GM21360 (cell line): ENCODE data around the gene CAPN12.

ENCODE experiments used
- ATAC-seq: cut with Tn5 transposase; IDR thresholded peaks from one replicate; pipeline ENCODE4 v1.9.1; 2021; ENCODE audit warnings: mild to moderate bottlenecking, moderate library complexity; ENCODE audit not compliant: unreplicated experiment

The CAPN12 gene

GRCh38 chr19:38726284-38726673 lies 18.0 kb downstream of the CAPN12 start:
- ATAC-seq = no peak

DNA sequence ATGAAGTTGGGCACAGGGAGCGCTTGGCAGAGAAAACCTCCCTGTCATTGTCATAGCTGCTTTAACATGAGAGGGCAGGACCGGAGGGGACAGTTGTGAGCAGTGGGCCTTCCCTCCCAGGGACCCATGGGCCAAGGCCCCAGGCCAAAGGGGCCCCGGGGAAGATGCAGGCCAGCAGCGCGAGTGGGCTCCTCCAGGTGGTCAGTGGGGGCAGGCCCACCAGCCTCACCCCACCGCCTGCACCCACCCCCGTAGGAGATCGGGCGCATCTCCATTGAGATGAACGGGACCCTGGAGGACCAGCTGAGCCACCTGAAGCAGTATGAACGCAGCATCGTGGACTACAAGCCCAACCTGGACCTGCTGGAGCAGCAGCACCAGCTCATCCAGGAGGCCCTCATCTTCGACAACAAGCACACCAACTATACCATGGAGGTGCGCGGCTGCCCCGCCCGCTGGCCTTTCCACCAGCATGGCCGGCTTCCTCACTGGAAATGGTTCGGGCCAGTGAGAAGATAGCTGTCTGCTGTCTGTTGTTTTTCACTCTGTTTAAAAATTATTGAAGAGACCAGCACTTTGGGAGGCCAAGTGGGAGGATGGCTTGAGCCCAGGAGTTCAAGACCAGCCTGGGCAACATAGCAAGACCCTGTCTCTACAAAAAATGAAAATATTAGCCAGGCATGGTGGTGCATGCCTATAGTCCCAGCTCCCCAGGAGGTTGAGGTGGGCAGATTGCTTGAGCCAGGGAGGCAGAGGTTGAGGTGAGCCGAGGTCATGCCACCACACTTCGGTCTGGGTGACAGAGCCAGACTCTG lies 18.6 kb downstream of the CAPN12 start:
- no peak for ATAC-seq

DNA sequence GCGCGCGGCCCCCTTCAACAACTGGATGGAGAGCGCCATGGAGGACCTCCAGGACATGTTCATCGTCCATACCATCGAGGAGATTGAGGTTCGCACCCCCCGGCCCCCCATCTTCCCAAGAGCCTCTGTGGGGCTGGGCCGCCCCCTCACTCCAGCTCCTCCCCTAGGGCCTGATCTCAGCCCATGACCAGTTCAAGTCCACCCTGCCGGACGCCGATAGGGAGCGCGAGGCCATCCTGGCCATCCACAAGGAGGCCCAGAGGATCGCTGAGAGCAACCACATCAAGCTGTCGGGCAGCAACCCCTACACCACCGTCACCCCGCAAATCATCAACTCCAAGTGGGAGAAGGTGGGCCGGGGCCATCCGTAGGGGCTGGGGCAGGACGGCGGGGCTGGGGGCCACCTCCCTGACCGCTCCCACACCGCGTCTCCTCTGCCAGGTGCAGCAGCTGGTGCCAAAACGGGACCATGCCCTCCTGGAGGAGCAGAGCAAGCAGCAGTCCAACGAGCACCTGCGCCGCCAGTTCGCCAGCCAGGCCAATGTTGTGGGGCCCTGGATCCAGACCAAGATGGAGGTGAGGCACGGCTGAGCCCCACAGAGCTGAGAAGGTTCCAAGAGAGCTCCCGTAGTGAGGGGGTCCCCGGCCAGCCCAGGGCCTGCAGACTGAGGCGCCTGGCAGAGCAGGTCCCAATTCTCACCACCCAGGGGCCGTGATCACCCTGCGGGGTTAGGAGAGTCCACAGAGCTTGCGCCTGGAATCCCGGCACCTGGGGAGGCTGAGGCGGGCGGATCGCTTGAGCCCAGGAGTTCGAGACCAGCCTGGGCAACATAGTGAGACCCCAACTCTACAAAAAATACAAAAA lies 20.1 kb downstream of the CAPN12 start:
- ATAC-seq = no peak

DNA sequence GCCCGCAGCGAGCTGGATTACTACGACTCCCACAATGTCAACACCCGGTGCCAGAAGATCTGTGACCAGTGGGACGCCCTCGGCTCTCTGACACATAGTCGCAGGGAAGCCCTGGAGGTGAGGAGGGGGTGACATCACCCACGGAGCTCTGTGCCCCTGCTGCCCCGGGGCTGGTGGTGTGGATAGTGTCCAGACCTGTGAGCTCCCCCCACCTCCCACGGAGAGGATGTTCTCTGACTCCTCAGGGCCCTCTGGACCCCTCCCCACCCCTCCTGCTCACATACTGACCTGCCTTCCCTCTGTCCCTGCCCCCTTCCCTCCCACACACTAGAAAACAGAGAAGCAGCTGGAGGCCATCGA lies 20.7 kb downstream of the CAPN12 start:
- ATAC-seq = no peak

DNA sequence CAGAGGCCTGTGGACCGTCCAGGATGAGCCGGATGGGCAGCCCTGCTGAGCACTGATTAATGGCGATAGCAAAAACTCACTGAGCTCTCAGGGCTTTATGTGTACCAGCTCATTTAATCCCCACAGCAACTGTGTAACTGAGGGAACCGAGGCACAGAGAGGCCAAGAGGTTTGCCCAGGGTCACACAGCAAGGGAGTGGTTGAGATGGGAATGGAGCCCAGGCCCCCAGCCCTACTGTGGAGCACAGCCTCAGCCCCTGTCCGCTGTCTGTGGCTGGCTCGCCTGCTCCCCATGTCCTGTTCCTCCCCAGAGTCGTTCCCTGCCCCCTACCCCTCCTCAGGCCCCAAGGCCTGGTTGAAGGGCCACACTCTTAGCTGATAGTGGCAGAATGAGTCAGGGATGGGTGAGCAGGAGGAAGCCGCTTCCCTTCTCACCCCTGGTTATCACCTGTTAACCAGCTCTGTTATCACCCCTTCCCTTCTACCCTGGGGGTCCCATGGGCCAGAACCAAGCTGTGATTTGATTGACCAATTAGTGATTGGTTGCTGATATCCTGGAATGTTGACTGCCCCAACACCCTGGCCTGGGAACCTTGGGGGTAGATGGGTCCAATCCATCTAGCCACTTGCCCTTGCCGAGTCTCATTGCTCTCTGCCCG lies 21.2 kb downstream of the CAPN12 start:
- no peak for ATAC-seq

- no peak for ATAC-seq
Measured at GRCh38 chr19:38721979-38722773, 22.1 kb downstream of the CAPN12 start.

- no peak for ATAC-seq
Measured at GRCh38 chr19:38721496-38721895, 22.8 kb downstream of the CAPN12 start.

DNA sequence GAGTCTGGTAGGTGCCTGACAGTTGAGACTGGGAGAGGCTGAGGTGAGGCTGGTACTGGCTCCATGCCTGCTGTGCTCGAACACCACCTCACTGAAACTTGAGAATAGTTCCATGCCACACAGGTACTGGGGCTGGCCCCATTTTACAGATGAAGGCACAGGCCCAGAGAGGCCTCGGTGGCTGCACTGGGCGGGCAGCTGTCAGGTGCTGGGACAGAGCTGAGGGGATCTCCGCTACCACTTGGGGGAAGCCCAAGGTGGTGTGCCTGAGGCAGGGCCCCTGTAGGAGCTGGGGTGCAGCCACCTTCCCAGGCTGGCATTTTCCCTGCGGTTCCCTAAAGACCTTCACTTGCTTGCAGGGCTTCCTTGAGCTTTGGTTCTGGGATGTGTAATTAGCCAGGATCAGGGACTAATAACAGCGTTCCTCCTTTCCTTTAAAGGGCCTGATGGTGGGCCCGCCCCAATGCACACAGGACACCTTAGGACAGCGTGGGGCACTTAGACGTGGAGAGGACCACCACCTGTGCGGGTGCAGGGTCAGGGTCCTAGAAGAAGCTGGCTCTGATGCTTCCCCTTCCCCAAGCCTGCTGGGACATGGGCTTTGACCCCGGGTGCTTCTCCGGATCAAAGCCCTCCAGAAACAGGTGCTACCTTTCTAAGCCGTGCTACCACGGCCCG lies 23.6 kb downstream of the CAPN12 start:
- no peak for ATAC-seq

DNA sequence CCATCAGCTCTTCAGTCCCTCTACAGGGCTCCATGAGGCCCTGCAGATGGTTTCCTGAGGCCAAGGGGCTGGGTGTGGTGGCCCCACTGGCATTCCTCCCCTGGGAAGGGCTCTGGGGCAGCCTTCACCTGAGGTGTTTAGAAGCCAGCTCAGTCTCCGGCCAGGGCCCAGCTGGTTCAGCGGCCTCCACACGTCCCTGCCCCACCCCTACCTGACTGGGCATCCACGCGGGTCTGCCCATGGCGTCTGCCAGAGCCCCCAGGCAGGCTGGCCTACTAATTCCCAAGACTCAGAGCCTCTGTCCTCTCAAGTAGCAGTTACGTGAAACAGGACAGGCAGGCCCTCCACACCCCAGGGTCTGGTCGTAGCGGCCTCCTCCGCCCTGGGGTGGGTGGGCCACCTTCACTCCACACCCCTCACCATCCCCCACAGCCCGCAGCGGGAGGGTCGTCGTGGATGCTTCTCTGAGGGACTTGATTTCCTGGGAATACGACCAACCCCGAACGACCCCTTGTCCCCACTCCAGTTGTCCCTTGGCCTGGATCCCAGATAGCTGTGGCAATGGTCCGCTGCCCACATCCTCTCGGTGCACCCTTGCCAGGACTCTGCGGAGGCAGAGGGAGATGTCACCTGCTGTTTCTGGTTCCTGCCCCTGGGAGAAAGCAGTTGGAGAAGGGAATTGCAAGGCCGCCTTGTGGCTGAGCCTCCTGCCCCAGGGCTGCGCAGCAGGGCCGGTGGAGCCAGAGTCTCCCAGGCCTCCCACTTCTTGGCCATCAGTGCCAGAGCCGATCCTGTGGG lies 24.3 kb downstream of the CAPN12 start:
- ATAC-seq = no peak

GRCh38 chr19:38718747-38719543 lies 25.3 kb downstream of the CAPN12 start:
- ATAC-seq = no peak

DNA sequence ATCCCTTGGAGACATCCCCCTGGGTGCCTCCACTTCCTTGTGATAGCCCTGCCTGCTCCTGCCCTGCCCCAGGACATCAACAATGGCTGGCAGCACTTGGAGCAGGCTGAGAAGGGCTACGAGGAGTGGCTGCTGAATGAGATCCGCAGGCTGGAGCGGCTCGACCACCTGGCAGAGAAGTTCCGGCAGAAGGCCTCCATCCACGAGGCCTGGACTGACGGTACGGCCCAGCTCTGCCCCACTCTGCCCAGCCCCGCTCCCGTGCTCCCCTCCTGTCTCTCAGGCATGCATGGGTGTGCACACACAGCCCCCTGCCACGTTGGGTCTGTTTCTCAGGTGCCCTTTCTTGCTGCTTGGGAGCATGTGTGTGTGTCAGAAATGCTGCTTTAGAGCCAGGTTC lies 26.4 kb downstream of the CAPN12 start:
- no peak for ATAC-seq

DNA sequence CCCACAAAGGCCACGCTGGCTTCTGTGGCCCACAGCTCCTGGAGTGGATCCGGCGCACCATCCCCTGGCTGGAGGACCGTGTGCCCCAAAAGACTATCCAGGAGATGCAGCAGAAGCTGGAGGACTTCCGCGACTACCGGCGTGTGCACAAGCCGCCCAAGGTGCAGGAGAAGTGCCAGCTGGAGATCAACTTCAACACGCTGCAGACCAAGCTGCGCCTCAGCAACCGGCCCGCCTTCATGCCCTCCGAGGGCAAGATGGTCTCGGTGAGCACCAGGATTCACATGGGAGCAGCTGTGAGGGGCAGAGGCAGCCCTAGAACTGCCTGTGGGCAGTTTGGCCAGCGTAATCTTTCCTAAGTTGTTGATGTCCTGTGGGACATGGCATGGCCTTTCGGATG lies 27.2 kb downstream of the CAPN12 start:
- ATAC-seq = no peak

DNA sequence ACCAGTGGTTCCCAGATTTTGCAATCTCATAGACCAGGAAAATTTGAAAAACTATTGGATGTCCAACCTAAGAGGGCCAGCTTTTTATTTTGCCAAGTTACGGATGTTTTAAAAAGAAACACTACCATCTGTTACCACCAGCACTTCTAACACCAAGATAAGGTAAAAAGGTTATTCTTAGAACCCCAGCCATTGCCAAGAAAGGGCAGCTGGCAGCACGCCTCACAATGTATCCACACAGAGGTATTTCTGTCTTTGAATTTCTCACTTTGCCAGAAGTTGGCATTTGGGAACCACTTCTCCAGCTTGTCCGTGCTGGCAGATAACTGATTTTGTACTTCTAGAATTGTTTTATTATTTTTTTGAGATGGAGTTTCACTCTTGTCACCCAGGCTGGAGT lies 28.7 kb downstream of the CAPN12 start:
- no peak for ATAC-seq

GRCh38 chr19:38714354-38714778 lies 29.9 kb downstream of the CAPN12 start:
- no peak for ATAC-seq

DNA sequence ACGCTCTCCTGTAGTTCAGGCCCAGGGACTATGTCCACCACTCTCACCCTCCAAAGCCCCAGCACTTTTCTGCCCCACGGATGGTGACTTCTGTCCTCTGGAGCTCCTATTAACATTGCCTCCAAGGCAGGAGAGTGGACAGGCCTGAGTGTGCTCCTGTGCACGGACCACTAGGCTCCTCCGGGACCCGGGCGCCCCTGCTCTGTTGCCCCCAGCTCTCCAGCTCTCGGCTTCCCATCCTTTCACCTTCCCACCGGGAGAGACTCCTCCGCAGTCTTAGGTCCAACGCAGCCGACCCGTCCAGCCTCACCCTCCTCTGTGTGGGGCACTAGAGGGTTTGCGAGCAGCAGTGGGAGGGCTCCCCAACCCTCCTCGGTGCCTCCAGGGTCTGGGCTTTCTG lies 30.4 kb downstream of the CAPN12 start:
- ATAC-seq = no peak

GRCh38 chr19:38713227-38713649 lies 31.0 kb downstream of the CAPN12 start:
- ATAC-seq = no peak

- ATAC-seq = no peak
Measured at GRCh38 chr19:38712161-38712748, 32.0 kb downstream of the CAPN12 start.

DNA sequence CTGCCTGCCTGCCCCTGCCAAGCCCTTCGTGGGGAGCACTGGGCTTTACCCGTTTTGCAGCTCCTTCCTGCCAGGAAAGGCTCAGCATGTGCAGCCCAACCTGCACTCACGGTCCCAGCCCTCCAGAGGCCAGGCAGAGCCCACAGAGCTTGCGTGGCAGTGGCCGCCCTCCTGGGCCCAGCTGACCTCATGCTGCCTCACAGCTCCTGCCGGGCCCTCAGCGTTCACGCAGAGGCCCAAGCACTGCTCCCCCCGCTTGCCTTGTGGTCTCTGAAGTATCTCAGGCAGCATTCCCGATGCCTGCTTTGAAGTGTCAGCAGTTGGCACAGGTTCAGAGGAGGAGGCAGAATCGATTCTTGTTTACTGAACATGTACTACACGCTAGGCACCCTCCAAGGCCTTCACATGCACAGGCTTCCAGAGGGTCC lies 32.5 kb downstream of the CAPN12 start:
- ATAC-seq = no peak
